Keratinocyte (primary cell): Measurements from ENCODE around the gene CHRNA5. TPM values are rescaled to one million over a fixed set of nuclear protein-coding genes. Genes with fewer than 3 reads are reported as not detected.

Experiments used
- DNase-seq: peaks from one replicate; pipeline ENCODE4 v3.0.0-alpha.2; 2011; ENCODE audit warnings: low read depth, missing footprints, low spot score
- FAIRE-seq: peaks from 2 replicates; lab custom pipeline; 2011; peaks lifted over from hg19 to GRCh38; lab: Jason Lieb, UNC
- H2AFZ ChIP-seq: 2 replicates; pipeline ENCODE4 v1.6.0; 2012; ENCODE audit warnings: low read length, control low read depth, inconsistent platforms; ENCODE audit not compliant: control insufficient read depth
- H3K27ac ChIP-seq: 2 replicates; pipeline ENCODE4 v1.5.1; 2011; ENCODE audit warnings: low read length; ENCODE audit not compliant: control insufficient read depth, insufficient read depth
- H3K27me3 ChIP-seq: 3 replicates; pipeline ENCODE4 v1.6.0; 2011; ENCODE audit warnings: low read length; ENCODE audit not compliant: control insufficient read depth, insufficient read depth; ENCODE audit errors: extremely low read depth
- H3K36me3 ChIP-seq, 2 experiments: 2 replicates in 1 of 2; 3 replicates in 1 of 2; pipeline ENCODE4 v1.5.1; 2011; ENCODE audit warnings: low read length in 2 of 2, mild to moderate bottlenecking in 1 of 2; ENCODE audit not compliant: control insufficient read depth in 2 of 2, insufficient read depth in 2 of 2; ENCODE audit errors: extremely low read depth in 1 of 2
- H3K4me1 ChIP-seq: 3 replicates; pipeline ENCODE4 v1.5.1; 2011; ENCODE audit warnings: low read length; ENCODE audit not compliant: control insufficient read depth, insufficient read depth; ENCODE audit errors: extremely low read depth
- H3K4me2 ChIP-seq: 3 replicates; pipeline ENCODE4 v1.6.0; 2011; ENCODE audit warnings: low read depth, low read length; ENCODE audit not compliant: control insufficient read depth, insufficient read depth; ENCODE audit errors: extremely low read depth
- H3K4me3 ChIP-seq, 3 experiments: fragments of 200-600 bp in 1 of 3; sonication (generic) in 1 of 3; 2 replicates in 2 of 3; 3 replicates in 1 of 3; pipeline ENCODE4 v1.5.1; 2011 to 2016; ENCODE audit warnings: low read length in 3 of 3, mild to moderate bottlenecking in 3 of 3, control low read depth in 2 of 3, inconsistent platforms in 1 of 3, low read depth in 1 of 3, mixed read lengths in 1 of 3, mixed run types in 1 of 3, moderate library complexity in 1 of 3; ENCODE audit not compliant: control insufficient read depth in 2 of 3, insufficient read depth in 2 of 3; ENCODE audit errors: extremely low read depth in 1 of 3
- H3K79me2 ChIP-seq: 2 replicates; pipeline ENCODE4 v1.6.0; 2012; ENCODE audit warnings: low read length; ENCODE audit not compliant: control insufficient read depth, insufficient read depth
- H3K9ac ChIP-seq: 3 replicates; pipeline ENCODE4 v1.6.0; 2011; ENCODE audit warnings: low read length; ENCODE audit not compliant: control insufficient read depth, insufficient read depth; ENCODE audit errors: extremely low read depth
- H3K9me1 ChIP-seq: 3 replicates; pipeline ENCODE4 v1.6.0; 2011; ENCODE audit warnings: low read length; ENCODE audit not compliant: control insufficient read depth, insufficient read depth; ENCODE audit errors: extremely low read depth
- H3K9me3 ChIP-seq: 2 replicates; pipeline ENCODE4 v1.5.1; 2012; ENCODE audit warnings: low read depth, low read length; ENCODE audit not compliant: control insufficient read depth
- H4K20me1 ChIP-seq: 3 replicates; pipeline ENCODE4 v1.6.0; 2011; ENCODE audit warnings: low read length; ENCODE audit not compliant: control insufficient read depth, insufficient read depth; ENCODE audit errors: extremely low read depth
- CTCF ChIP-seq, 3 experiments: IDR thresholded peaks in 1 of 3; conservative IDR thresholded peaks in 1 of 3; optimal IDR thresholded peaks in 1 of 3; 2 replicates in 2 of 3; 3 replicates in 1 of 3; pipeline versions ENCODE3 to v1.5.1; 2011; ENCODE audit warnings: low read length in 3 of 3, mild to moderate bottlenecking in 3 of 3, moderate library complexity in 2 of 3, control low read depth in 1 of 3, inconsistent platforms in 1 of 3; ENCODE audit not compliant: insufficient read depth in 2 of 3; ENCODE audit errors: extremely low read depth in 1 of 3
- EZH2 ChIP-seq: IDR thresholded peaks from one replicate; pipeline ENCODE4 v1.6.1; 2012; ENCODE audit warnings: inconsistent platforms, mild to moderate bottlenecking, low read length, moderate library complexity
- dilution Hi-C: fragments of 300-500 bp; cut with MboI; formaldehyde crosslinking; loops from one replicate; pipeline ENCODE4 v1.7.0; 2020; ENCODE audit warnings: low sequenced_read_pairs; ENCODE audit not compliant: extremely low pct_ligation_motif_present
- polyA plus RNA-seq, 5 experiments: library from polyadenylated mRNA; depleted of rRNA in 3 of 5; stranded (reverse) in 3 of 5; stranded (forward) in 1 of 5; unstranded in 1 of 5; fragments of >200 nt; gene quantifications; 1 replicate in 1 of 5; 2 replicates in 3 of 5; 3 replicates in 1 of 5; pipeline versions ENCODE4 v1.2.1 to v1.2.3, GENCODE V29; 2011 to 2012; ENCODE audit warnings: missing spikeins in 2 of 5, low read depth in 1 of 5, low replicate concordance in 1 of 5

The CHRNA5 gene
- polyA plus RNA-seq, 1 donor (not counting 4 experiments of a cell fraction or from before 2014, with no cell fraction given): 10.0 TPM

DNA sequence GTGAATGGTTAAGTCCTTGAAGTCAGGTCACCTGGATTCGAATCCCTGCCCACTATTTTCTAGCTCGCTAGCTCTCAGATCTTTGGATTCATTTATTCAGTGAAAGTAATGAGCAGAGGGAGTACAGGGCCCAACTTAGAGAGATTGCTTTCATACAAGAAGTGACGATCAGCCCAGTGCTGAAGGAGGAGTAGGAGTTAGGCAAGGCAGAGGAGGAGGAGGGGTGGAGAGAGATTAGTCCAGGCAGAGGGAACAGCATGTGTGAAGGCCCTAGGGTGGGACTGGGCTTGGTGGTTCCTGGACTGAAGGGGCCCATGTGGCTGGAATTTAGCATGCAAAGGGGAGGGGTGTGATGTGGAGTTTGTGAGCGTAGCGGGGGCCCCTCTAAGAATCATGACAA is 3.8 kb upstream of the CHRNA5 start:
- Histone ChIP-seq H3K4me1 (peaks cover 2% of the 10 kb centered on the region), H3K9ac (no peak overlapping the region), H3K36me3 (no peaks in the 10 kb centered on the region), H3K27me3 (no peaks in the 10 kb centered on the region), H3K79me2 (no peaks in the 10 kb centered on the region), H3K9me3 (no peaks in the 10 kb centered on the region), H3K4me2 (no peak overlapping the region), H4K20me1 (no peaks in the 10 kb centered on the region), H3K4me3 (no peak overlapping the region), H2AFZ (no peak overlapping the region), H3K27ac (no peak overlapping the region), H3K9me1 (no peaks in the 10 kb centered on the region)
- TF ChIP-seq CTCF (optimal IDR thresholded peaks at IDR 0.05 in 1 of 3, IDR thresholded peaks at IDR 0.05 in 1 of 3, conservative IDR thresholded peaks at IDR 0.05 in 1 of 3; ENCODE audit: extremely low read depth in 1 of 3, insufficient read depth in 2 of 3, low read length in 3 of 3): no peak
- no peak for TF ChIP-seq EZH2
- no peak for DNase-seq
- FAIRE-seq: no peak
- dilution Hi-C loops: no loop called here

GRCh38 chr15:78563092-78563491 is 2.2 kb upstream of the CHRNA5 start:
- no peak for TF ChIP-seq CTCF (optimal IDR thresholded peaks at IDR 0.05 in 1 of 3, IDR thresholded peaks at IDR 0.05 in 1 of 3, conservative IDR thresholded peaks at IDR 0.05 in 1 of 3; ENCODE audit: extremely low read depth in 1 of 3, insufficient read depth in 2 of 3, low read length in 3 of 3)
- TF ChIP-seq EZH2: no peak
- H3K36me3 ChIP-seq: no peaks in the 10 kb centered on the region
- no peaks in the 10 kb centered on the region for H3K9me3 ChIP-seq
- dilution Hi-C loops: no loop called here
- H3K79me2 ChIP-seq: peaks cover 4% of the 10 kb centered on the region
- FAIRE-seq (no peak), DNase-seq (no peak)
- H3K4me1 ChIP-seq: peaks cover 5% of the 10 kb centered on the region
- no peaks in the 10 kb centered on the region for H3K9me1 ChIP-seq
- no peak overlapping the region for H3K27ac ChIP-seq
- no peak overlapping the region for H2AFZ ChIP-seq
- no peak overlapping the region for H3K4me2 ChIP-seq
- H4K20me1 ChIP-seq: no peaks in the 10 kb centered on the region
- no peak overlapping the region for H3K9ac ChIP-seq
- no peaks in the 10 kb centered on the region for H3K27me3 ChIP-seq
- H3K4me3 ChIP-seq: no peak overlapping the region
